ENCODE measurements around the gene RND1.
"Not testable (repeated sequence)": the region's sequence is repeated elsewhere in the genome, so short reads cannot be mapped to it uniquely, and the experiment has no call there.

The RND1 gene

GRCh38 chr12:48869191-48869590, 3.5 kb upstream of the RND1 start:
- no peak for DNase-seq (ENCODE audit: extremely low read depth, low read depth)
- no peak for TF ChIP-seq CTCF (IDR thresholded peaks at IDR 0.05; ENCODE audit: low read depth, low read length, missing control alignments)
- no peak overlapping the region for H3K4me3 ChIP-seq (replicated peaks; ENCODE audit: low read depth, low read length)

GRCh38 chr12:48868451-48868850, 2.8 kb upstream of the RND1 start:
- H3K4me3 ChIP-seq (replicated peaks; ENCODE audit: low read depth, low read length) = no peak overlapping the region
- no peak for TF ChIP-seq CTCF (IDR thresholded peaks at IDR 0.05; ENCODE audit: low read depth, low read length, missing control alignments)
- no peak for DNase-seq (ENCODE audit: extremely low read depth, low read depth)

- no peak for TF ChIP-seq CTCF (IDR thresholded peaks at IDR 0.05; ENCODE audit: low read depth, low read length, missing control alignments)
- no peak for DNase-seq (ENCODE audit: extremely low read depth, low read depth)
- peak overlapping the region; percentile 52; the same call in 1 of the 2 replicates for H3K4me3 ChIP-seq (replicated peaks; ENCODE audit: low read depth, low read length)
Measured at GRCh38 chr12:48866052-48866711, 512 bp upstream of the RND1 start.

GRCh38 chr12:48863291-48863690, 2.4 kb downstream of the RND1 start:
- no peak for TF ChIP-seq CTCF (IDR thresholded peaks at IDR 0.05; ENCODE audit: low read depth, low read length, missing control alignments)
- no peak overlapping the region for H3K4me3 ChIP-seq (replicated peaks; ENCODE audit: low read depth, low read length)
- DNase-seq (ENCODE audit: extremely low read depth, low read depth) = no peak

GRCh38 chr12:48862760-48863159, 2.9 kb downstream of the RND1 start:
- DNase-seq (ENCODE audit: extremely low read depth, low read depth) = no peak
- TF ChIP-seq CTCF (IDR thresholded peaks at IDR 0.05; ENCODE audit: low read depth, low read length, missing control alignments) = no peak
- no peak overlapping the region for H3K4me3 ChIP-seq (replicated peaks; ENCODE audit: low read depth, low read length)

GRCh38 chr12:48861111-48861510, 4.6 kb downstream of the RND1 start:
- H3K4me3 ChIP-seq (replicated peaks; ENCODE audit: low read depth, low read length) = no peak overlapping the region
- TF ChIP-seq CTCF (IDR thresholded peaks at IDR 0.05; ENCODE audit: low read depth, low read length, missing control alignments) = no peak
- DNase-seq (ENCODE audit: extremely low read depth, low read depth) = no peak

GRCh38 chr12:48860236-48860635, 5.4 kb downstream of the RND1 start:
- DNase-seq (ENCODE audit: extremely low read depth, low read depth); H3K4me3 ChIP-seq (replicated peaks; ENCODE audit: low read depth, low read length): not testable (repeated sequence)
